Hematopoietic multipotent progenitor cell treated with erythropoietin and hydrocortisone succinate and interleukin-3 and kit ligand, for 6 days (in vitro differentiated cells): ENCODE data around the gene SNX19.

Experiments
- DNase-seq: peaks from one replicate; pipeline ENCODE4 v3.0.0-alpha.2; 2015

SNX19 gene

DNA sequence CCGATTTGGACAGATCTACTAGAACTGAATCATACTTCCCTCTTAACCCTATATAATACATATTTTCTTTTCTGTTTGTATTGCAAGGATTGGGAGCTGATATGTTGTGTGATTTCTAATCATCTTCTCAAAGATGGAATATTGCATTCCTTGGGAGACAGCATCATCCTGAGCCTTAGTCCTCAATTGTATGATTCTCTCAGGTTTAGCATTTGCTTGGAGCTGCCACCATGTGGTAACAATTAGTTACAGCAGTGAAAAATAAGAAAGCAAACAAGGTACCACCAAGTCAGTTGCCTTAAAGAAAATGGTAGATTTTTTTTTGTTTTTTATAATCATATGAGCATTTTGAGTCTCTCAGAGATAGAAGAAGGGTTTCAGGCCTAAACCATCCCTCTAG lies 11.9 kb downstream of the SNX19 start:
- peak; percentile 12 for DNase-seq

DNA sequence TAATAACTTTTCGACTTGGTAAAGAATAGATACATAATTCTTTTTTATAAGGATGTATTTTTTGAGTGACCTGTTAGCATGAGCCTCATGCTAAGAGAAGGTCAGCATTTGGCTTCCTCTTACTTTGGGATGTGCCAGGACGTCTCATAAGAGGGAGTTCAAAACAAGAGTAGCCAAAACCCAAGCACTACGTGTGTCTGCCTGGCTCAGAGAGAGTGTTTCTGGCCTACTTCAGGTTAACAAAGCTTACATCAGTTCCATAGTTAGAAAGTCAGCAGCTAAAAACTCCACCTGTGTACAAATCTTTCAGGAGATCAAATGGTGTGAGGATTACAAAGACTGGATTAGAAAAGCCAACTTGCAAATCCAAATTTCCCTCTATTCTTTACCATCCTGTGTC lies 13.9 kb downstream of the SNX19 start:
- no peak for DNase-seq

DNA sequence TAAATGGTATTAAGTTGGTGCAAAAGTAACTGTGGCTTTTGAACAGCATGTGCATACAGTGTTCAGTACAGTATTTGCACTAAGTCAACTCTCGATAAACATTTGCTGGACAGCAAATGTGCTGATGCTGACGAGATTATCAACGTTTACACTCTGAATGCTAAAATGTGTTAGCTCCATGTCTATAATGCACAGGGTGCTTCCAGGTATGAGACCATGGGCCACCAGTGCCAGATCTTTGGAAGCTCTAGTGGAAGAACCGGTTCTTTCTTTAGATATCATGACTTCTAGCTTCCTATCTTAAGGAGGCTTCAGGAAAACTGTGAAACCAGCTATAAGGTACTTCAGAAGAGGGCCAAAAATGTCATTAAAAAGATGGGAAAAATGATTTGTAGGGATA lies 17.2 kb downstream of the SNX19 start:
- DNase-seq = no peak

DNA sequence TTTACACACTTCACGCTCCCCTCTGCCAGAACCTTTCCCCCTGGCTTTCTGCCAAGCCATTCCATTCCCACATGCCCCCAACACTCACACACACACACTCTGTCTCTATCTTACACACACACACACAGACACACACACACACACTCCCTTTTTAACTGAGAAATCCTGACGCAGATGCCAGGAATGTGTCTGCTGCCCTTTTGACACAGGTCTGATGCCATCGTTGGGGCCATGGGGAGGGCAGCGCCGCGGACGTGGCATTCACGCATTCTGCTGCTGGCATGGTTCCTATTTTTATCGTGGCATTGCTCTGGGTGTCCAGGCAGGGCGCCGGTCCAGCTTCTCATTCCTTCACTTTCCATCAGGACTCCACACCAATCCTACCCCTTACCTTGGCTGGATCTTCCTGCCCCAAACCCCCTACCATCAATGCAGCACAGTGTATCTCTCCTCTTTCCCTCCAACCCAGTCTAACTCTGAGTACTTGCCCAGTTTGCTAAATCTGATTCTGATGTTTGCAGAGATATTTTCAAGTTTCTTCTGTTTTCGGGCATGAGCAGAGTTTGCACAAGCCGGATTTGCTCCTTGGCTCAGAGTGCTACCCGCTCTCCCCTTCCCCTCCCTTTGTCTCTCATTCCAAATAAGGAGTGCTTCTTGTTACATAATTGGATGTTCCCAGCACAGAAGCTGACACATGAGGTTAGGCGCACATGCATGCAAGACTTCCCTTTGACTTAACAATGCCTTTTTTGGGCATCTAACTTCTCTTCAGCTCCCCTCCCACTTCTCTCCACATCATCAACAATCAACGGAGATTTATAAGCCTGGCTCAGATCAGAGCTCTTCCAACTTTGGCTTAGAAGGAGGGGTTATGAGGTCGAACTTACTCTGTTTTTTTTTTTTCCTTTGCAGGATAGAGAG lies 18.8 kb downstream of the SNX19 start:
- no peak for DNase-seq

DNA sequence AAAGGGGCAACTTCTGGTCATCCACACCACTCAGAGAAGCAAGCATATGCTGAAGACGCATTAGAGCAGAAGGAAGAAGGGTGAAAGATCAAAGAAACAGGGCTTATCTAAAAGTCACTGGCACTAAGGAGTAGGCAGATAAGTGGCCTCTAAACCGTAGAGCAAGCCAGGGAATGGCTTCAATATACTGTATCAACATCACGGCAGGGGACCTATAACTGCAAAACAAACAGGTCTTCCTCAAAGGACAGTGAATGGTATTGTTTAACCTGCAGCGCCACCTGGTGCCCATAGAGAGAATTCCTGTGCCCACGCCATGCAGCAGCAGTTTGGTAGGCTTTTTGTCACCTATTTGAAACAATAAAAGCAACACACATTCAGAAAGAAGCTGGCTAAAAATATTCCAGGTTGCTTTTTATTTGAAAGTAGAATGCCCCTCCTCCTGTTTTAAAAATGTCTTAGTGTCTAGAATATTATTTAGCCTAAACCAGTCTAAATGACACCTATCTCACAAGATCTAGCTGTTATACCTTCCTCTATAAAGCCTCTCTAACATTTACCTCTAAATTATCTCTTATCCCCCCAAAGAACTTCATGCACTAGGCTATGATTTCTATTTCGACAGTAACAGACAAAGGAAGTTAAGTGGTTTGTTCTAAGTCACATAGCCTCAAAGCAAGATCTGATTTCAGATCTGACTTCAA lies 21.8 kb downstream of the SNX19 start:
- peak; percentile 87 for DNase-seq

DNA sequence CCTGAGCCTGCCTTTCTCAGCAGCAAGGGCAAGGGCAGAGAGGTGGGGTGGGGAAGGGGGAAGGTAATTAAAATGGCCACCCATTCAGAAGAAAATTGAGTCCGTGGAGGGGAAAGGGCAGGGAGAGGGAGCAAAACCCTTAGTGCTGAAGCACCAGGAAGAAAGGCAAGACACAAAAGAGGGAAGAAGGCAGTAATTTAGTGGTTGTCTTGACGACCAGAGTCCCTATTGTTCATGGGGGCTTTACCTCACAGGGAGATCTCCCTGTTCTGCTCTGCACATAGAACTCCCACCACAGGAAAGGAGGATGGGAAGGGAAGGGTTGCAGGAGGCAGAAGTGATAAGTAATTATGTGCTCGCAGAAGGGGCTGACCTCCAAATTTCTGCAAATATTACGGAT lies 23.4 kb downstream of the SNX19 start:
- DNase-seq = no peak

DNA sequence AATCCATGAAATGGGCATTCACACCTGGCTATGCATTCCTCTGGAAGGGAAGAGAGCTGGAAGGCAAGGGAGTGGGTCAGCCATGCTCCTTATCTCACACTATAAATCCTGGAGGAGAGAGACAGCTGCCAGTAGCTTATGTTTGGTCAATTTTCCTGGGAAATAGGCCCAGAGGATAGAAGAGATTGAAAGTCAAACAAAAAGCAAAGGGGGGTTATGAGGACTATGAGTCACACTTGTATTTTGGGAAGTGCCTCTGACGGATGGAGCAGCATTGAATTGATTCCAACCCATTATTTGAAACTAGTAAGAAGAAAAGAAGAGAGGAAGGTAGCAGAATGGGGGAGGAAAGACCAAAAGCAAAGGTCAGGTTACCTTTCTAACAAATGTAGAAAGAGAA lies 25.0 kb downstream of the SNX19 start:
- DNase-seq = no peak

DNA sequence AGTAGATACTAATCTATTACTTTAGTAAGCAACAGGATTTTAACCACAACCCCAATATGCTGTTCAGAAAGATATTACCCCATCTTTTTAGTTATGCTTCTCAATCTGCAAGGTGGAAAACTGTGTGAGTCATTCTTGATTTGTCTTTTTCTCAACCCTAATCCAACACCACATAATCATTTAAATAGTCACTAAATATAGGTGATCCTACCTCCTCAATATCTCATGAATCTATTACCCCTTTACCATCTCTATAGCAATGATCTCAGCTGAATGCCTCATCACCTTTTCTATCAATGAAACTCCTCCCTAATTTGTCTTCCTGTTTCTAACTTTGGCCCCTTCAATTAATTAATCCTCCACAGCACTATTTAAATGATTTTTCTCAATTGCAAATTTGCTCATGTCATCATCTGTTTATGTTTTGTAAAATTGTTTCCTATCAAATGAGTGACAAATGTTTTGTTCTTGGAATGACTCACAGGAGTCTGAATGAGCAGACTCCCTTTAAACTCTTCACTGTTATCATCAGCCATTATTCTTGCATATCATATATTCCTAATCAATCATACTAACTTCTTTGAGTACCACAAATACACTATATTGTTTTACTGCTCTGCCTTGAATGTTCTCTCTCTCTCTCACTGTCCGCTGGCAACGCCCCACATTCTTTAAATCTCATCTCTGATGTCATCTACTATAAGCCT lies 26.1 kb downstream of the SNX19 start:
- DNase-seq = no peak

DNA sequence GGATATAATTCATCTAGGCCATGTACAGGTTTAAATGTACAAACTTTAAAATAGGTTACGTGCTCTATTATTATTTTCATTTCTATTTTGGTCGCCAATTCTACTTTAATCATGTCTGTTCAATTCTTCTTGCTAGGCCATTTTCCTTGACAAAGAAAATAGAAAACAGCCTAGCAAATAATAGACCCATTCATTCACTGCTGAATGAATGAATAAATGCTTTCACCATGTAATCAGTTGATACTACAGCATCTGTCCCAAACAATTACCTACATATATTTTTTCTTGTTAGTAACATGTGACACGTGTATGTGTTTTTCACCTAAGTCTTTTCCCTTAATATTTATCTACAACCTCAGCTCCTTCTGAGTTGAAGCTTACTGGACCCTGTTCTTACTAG lies 27.5 kb downstream of the SNX19 start:
- no peak for DNase-seq

DNA sequence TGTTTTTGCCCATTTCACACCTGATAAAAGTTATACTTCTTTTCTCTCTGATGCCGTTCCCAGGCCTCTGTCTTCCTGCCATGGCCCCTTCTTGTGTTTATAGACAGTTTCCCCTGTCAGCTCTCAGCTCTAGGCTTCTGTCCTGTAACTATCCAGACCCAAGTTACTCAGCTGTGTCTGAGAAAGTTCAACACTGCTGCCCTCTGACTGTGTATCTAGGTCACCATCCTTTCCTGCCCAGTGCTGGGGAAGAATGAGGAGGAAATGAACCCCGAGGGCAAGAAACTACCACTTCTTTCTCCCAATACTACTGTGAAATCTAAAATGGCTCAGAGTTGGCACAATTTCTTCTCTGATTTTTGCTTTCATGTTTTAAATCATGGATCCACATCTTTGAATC lies 29.6 kb downstream of the SNX19 start:
- DNase-seq = no peak

DNA sequence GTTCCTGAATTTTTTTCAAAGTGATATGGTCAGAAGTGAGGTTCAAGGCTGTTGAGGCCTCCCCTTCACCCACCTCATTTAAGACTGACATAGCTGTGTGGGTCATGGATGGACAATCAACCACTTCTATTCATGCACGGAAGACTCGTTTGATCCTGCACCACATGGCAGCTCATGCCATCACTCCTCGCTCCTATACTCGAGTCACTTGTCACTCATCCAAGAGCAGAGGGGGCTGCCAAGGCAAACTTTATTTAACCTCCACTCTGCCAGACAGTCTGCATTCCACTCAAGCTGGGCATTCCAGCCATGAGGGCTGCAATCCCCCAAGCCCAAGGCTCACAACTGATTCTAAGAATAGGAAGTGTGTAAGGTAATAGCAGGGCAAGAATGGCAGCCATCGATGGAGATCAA lies 34.1 kb downstream of the SNX19 start:
- no peak for DNase-seq

DNA sequence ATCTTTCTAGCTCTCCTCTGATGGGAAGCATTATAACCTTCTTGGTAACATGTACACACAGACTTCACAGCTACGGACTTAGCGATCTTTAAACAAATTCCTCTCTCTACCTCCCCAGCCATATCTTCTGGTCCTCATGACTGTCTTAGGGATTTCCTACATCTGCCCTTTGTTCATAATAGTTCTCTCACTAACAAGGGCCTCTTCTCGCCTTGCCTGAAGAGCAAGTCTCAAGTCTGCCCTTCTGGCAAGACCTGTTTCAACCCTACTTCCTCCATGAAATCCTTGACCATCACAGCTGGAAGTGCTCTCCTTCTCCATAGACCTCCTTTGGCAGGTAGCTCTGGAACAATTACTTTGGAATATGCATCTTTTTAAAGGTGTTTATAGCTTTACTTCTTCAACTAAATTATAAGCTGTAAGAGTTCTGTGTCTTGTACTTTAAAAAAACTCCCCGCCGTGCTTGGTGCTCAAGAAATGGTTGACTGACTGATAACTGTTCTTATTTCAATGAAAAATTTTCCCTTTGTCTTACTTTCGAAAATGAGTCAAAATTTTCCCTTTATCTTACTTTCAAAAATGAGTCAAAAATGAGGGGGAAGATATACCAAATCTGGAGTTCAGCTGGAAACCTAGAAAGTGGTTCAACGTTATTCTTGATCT lies 34.7 kb downstream of the SNX19 start:
- no peak for DNase-seq

DNA sequence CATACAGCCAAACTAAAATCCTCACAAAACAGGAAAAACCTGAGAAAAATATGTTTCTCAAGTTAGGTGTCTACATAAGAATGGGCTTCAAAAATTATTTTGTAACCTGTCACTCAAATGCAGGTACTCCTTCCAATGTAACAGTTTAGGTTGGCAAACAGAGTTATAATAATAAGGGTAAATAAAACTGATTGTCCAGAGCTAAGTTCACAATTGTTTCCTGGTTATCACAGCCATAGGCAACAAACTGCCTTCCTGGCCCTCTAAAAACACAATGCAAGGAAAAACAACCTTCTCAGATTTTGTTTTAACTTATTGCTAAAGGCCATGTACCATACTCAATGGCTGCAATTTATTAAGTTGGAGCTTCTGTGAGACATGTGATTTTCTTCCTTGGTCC lies 36.4 kb downstream of the SNX19 start:
- no peak for DNase-seq

DNA sequence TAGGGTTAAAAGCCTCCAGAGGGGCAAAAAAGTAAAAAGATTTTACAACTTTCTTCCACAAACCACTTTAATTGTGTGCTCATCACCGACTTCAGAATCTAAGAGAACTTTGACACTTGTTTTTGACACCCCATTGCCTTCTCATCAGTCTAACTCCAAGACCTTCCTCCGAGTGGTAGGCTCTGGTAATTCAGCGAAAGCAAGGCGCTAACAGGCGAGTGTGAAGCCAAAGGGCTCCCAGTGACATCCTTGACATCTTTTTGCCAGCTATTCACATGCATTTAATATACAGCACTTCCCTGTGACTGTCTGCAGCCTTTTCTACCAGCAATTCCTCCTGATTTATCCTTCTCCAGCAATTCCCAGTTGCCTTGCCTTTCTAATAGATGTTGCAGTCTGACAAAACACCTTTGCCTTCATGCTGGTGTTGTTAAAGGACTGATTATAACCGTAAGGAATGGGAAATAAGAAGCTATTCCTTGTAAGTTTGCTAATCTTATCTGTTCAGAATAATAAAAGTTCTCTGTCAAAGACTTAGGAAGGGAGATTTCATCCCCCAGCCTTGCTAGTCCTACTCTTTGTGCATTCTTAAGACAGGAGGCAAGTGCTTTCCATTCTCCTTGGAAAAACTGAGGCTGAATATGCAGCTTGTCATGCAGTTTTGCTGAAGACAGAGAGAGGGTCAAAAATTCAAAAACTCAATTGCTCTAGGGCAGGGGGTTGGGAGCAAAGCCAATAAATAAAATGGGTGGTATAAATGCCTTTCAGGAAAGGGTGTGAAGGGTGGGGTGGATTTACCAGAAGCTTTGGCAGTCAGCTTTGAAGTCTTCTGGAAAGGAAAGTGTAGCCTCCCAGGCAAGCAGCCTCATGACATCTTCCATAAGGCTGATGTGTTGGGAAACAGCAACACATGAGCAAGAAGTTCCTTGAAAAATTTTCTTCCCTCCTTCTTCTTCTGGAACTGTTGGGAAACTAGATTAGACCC lies 39.1 kb downstream of the SNX19 start:
- DNase-seq = no peak

DNA sequence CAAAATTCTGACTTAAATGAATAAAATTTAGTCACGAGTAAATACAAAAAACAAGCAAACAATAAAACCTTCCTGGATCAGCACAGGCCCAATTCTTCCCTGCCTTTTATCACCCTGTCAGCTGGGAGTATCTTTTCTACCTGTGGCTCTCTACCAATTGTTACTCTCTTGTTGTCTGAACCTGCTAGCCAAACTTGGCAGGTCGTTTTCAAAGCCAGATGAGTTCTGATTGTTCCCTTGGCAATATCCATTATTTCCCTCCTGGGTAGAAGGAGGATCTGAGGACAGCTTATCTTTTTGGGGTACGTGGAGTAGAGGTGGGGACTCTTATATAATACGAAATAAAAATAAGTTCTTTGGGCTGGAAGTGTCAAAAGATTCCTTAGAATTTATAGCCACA lies 40.2 kb downstream of the SNX19 start:
- no peak for DNase-seq

DNA sequence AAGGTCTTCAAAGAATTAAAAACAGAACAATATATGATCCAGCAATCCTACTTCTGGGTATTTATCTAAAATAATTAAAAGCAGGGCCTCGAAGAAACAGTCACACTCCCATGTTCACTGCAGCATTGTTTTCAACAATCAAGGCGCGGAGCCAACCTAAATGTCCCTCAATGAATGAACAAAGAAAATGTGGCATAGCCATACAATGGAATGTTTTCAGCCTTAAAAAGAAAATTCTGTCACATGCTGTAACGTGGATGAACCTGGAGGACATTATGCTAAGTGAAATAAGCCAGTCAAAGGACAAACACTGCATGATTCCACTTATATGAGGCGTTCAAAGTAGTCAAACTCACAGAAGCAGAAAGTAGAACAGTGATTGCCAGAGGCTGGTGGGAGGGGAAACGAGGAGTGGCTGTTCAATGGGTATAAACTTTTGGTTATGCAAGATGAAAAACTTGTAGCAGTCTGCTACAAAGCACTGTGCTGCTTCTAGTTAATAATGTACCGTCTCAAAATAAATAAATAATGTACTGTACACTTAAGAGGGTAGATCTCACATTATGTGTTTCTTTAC lies 41.2 kb downstream of the SNX19 start:
- no peak for DNase-seq

DNA sequence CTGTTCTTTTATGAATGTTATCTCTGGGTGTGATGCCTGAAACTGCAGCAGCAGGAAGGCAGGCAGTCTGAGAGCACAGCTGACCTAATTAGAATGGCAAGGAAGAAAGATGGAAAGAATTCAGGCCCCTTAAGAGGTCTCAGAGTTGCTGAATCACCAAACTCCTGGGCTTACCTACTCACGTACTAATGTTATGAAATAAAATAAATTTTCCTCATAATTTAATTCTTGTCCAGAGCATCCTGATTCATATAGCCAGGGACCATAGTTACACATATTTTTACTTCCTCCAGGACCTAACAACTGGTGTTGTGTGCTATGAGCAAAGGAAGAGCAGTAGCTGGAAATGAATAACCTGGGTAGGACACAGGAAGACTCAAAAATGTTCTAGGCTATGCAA lies 41.9 kb downstream of the SNX19 start:
- no peak for DNase-seq

DNA sequence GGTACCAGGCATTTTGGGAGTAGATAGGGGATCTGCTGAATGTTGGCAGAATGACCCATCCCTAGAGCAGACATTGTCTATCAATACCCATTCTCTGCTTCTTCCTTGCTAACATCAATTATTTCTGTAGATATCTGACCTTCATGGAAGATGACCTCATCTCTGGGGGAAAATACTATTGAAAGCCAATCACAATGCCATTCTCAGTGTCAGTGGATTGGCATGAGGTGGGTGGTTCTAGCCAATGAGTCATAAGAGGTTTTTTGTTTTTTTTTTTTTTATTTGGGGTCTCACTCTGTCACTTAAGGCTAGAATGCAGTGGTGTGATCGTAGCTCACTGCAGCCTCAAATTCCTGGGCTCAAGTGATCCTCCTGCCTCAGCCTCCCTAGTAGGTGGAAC lies 42.5 kb downstream of the SNX19 start:
- no peak for DNase-seq

DNA sequence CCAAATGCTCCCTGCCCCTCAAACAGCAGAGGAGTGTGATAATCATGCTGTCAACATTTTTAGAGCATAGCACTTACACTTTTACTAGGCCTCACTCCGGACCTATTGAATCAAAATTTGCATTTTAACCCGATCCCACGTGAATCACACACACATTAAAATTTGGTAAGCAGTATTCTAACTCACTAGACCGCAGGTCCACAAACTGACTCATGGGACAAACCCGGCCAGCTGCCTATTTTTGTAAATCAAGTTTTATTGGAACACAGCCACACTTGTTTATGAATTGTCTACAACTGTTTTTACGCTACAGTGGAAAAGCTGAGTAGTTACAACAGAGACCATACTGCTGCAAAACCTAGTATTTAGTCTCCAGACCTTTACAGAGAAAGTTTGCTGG lies 43.3 kb downstream of the SNX19 start:
- DNase-seq = no peak

DNA sequence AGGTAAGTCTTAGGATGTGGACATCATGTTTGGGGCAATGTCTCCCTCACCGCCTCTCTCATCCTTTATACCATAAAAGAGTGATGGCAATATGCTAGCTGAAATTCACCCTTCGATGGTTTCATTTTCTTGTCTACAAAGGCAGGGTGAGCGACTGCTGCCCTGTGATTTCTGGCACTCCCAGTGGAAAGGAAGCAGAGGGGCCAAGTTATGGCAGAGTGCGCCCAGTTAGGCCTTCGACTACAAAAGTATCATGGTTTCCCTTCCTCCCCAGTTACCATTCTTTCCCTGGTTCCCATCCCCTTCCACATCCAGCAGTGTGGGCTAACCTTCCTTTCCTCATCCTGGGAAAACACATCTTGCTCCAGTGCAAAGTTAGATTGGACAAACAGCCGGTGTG lies 43.8 kb downstream of the SNX19 start:
- DNase-seq = no peak

DNA sequence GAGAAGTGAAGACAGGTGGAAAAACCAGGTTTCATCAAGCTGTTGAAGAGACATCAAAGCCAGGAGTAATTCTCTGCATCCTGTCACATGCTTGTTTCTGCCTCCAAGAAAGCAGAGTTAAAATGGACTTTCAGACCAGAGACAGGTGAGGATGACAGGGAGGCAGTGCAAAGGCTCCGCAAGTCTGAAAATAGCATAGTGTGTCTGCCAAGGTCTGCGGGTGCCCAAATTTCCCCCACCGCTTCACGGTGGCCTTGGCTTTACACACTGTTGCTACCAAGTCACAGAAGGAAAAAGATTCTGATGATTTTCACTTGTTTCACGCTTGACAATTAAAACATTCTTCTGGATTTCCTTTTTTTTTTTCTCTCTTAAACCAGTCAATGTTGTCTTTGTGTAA lies 44.2 kb downstream of the SNX19 start:
- no peak for DNase-seq

DNA sequence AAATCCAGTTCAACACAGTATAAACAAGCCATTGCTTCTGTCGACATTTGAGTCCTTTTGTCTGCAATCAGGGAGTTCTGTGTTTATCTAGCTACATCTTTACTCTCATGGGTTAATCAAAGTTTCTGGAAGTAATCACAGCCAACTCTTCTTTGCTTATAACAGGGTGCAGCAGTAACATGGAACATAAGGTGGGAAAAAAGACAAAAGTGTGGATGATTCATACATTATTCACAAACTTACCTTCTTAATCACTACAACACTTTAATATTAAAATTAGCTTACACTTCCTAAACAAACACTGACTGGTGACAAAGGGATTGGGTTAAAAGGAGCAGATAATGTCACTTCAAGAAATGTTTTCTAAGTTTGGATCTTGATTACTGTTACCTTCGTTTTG lies 44.7 kb downstream of the SNX19 start:
- no peak for DNase-seq
